GM23338 (cell line): Measurements from ENCODE around the gene OSBPL6. TPM values are rescaled to one million over a fixed set of nuclear protein-coding genes. Genes with fewer than 3 reads are reported as not detected.

ENCODE experiments used
- ATAC-seq: fragments of 200-7000 bp; cut with Tn5 transposase; 3 replicates; pipeline ENCODE4 v1.9.1; 2020
- DNase-seq: peaks from one replicate; pipeline ENCODE4 v3.0.0-alpha.2; 2015; ENCODE audit warnings: low spot score
- H2AFZ ChIP-seq: fragments of 200-600 bp; sonication (generic); 2 replicates; pipeline ENCODE4 v1.8.0; 2016; ENCODE audit warnings: antibody characterized with exemption, mild to moderate bottlenecking, moderate library complexity
- H3F3A ChIP-seq: fragments of 200-600 bp; sonication (generic); replicated peaks from 2 replicates; pipeline ENCODE4 v1.8.0; 2017; ENCODE audit warnings: antibody characterized with exemption, mixed run types, low read depth
- H3K27ac ChIP-seq: fragments of 200-600 bp; sonication (generic); 2 replicates; pipeline ENCODE4 v1.6.1; 2016; ENCODE audit warnings: low read depth
- H3K27me3 ChIP-seq: fragments of 200-600 bp; sonication (generic); 2 replicates; pipeline ENCODE4 v1.8.0; 2016; ENCODE audit warnings: mild to moderate bottlenecking, mixed run types, moderate library complexity; ENCODE audit not compliant: insufficient read depth
- H3K36me3 ChIP-seq: fragments of 200-600 bp; sonication (generic); 2 replicates; pipeline ENCODE4 v1.8.0; 2016; ENCODE audit warnings: mild to moderate bottlenecking; ENCODE audit not compliant: insufficient read depth
- H3K4me1 ChIP-seq: fragments of 200-600 bp; sonication (generic); 2 replicates; pipeline ENCODE4 v1.8.0; 2016; ENCODE audit warnings: mild to moderate bottlenecking, moderate library complexity; ENCODE audit not compliant: insufficient read depth
- H3K4me2 ChIP-seq: fragments of 200-600 bp; sonication (generic); 2 replicates; pipeline ENCODE4 v1.7.1; 2017; ENCODE audit warnings: mixed run types
- H3K4me3 ChIP-seq: fragments of 200-600 bp; sonication (generic); 2 replicates; pipeline ENCODE4 v1.6.1; 2016; ENCODE audit warnings: mixed run types
- H3K79me2 ChIP-seq: fragments of 200-600 bp; sonication (generic); replicated peaks from 2 replicates; pipeline ENCODE4 v1.8.0; 2017; ENCODE audit warnings: mild to moderate bottlenecking; ENCODE audit not compliant: insufficient read depth
- H3K9me2 ChIP-seq: fragments of 200-600 bp; sonication (generic); 2 replicates; pipeline ENCODE4 v1.8.0; 2017; ENCODE audit not compliant: insufficient read depth
- H4K20me1 ChIP-seq: fragments of 200-600 bp; sonication (generic); replicated peaks from 2 replicates; pipeline ENCODE4 v1.8.0; 2017; ENCODE audit warnings: mild to moderate bottlenecking; ENCODE audit not compliant: insufficient read depth
- H3K27ac Mint-ChIP-seq: 2 replicates; pipeline ENCODE4 v1.8.0; 2020; ENCODE audit warnings: inconsistent platforms, mild to moderate bottlenecking, moderate library complexity, mixed read lengths
- H3K27me3 Mint-ChIP-seq: 3 replicates; pipeline ENCODE4 v1.8.0; 2022; ENCODE audit warnings: low read depth, mild to moderate bottlenecking, moderate library complexity, mixed read lengths, inconsistent platforms; ENCODE audit not compliant: insufficient read depth, poor library complexity
- H3K36me3 Mint-ChIP-seq: 3 replicates; pipeline ENCODE4 v1.8.0; 2021; ENCODE audit warnings: low read depth, mild to moderate bottlenecking, inconsistent platforms, moderate library complexity, mixed read lengths
- H3K4me1 Mint-ChIP-seq: 3 replicates; pipeline ENCODE4 v1.8.0; 2020; ENCODE audit warnings: mild to moderate bottlenecking, inconsistent platforms, mixed read lengths
- H3K4me3 Mint-ChIP-seq: 3 replicates; pipeline ENCODE4 v1.8.0; 2021; ENCODE audit warnings: moderate library complexity, mild to moderate bottlenecking, inconsistent platforms, mixed read lengths
- H3K9me3 Mint-ChIP-seq: 3 replicates; pipeline ENCODE4 v1.8.0; 2020; ENCODE audit warnings: moderate library complexity, mild to moderate bottlenecking, inconsistent platforms, mixed read lengths
- CREB1 ChIP-seq: fragments of 250-450 bp; sonication (Bioruptor Pico); IDR thresholded peaks from 2 replicates; pipeline ENCODE4 v1.5.0; 2020; ENCODE audit warnings: low read depth, mild to moderate bottlenecking, moderate library complexity
- ETS1 ChIP-seq: IDR thresholded peaks from 2 replicates; pipeline ENCODE4 v1.6.1; 2016; ENCODE audit warnings: antibody characterized with exemption
- JUNB ChIP-seq: IDR thresholded peaks from one replicate; pipeline ENCODE4 v1.6.1; 2016; ENCODE audit warnings: antibody characterized with exemption; ENCODE audit not compliant: unreplicated experiment
- NANOG ChIP-seq: IDR thresholded peaks from 2 replicates; pipeline ENCODE4 v1.6.1; 2016; ENCODE audit warnings: antibody characterized with exemption, borderline replicate concordance
- POLR2AphosphoS5 ChIP-seq: IDR thresholded peaks from 2 replicates; pipeline ENCODE4 v1.6.1; 2016; ENCODE audit warnings: antibody characterized with exemption, low read depth
- ZNF331 ChIP-seq: fragments of 250-450 bp; sonication (Bioruptor Pico); IDR thresholded peaks from 2 replicates; pipeline ENCODE4 v1.5.0; 2020; ENCODE audit warnings: low read depth, mild to moderate bottlenecking, moderate library complexity
- ZNF462 ChIP-seq: fragments of 250-450 bp; sonication (Bioruptor Pico); IDR thresholded peaks from 2 replicates; pipeline ENCODE4 v1.5.0; 2020; ENCODE audit warnings: mild to moderate bottlenecking, moderate library complexity
- polyA plus RNA-seq: library from polyadenylated mRNA; unstranded; fragments of >200 nt; fragmentation: Nextera tagmentation; extraction: Ambion mirVana; gene quantifications from 2 replicates; pipeline ENCODE4 v1.2.1, GENCODE V29; 2016
- total RNA-seq: library from RNA; depleted of rRNA; stranded (reverse); fragments of >200 nt; shearing (Covaris generic); gene quantifications from 2 replicates; pipeline ENCODE4 v1.2.3, GENCODE V29; 2014
- TF ChIP-seq, protein P1 (sequence below): IDR thresholded peaks from one replicate; pipeline ENCODE4 v1.6.1; 2018; ENCODE audit warnings: antibody characterized with exemption; ENCODE audit not compliant: unreplicated experiment

Gene OSBPL6
- total and polyA plus RNA-seq, 2 experiments from 2014 or later: 6.0 to 8.5 TPM

GRCh38 chr2:178265851-178266250, 71.5 kb downstream of the OSBPL6 start (continued):
- TF ChIP-seq ZNF462 (CRISPR knock-in tag): no peak
- TF ChIP-seq CREB1 (CRISPR knock-in tag): no peak
- TF ChIP-seq ETS1: no peak
- TF ChIP-seq, protein P1, sequence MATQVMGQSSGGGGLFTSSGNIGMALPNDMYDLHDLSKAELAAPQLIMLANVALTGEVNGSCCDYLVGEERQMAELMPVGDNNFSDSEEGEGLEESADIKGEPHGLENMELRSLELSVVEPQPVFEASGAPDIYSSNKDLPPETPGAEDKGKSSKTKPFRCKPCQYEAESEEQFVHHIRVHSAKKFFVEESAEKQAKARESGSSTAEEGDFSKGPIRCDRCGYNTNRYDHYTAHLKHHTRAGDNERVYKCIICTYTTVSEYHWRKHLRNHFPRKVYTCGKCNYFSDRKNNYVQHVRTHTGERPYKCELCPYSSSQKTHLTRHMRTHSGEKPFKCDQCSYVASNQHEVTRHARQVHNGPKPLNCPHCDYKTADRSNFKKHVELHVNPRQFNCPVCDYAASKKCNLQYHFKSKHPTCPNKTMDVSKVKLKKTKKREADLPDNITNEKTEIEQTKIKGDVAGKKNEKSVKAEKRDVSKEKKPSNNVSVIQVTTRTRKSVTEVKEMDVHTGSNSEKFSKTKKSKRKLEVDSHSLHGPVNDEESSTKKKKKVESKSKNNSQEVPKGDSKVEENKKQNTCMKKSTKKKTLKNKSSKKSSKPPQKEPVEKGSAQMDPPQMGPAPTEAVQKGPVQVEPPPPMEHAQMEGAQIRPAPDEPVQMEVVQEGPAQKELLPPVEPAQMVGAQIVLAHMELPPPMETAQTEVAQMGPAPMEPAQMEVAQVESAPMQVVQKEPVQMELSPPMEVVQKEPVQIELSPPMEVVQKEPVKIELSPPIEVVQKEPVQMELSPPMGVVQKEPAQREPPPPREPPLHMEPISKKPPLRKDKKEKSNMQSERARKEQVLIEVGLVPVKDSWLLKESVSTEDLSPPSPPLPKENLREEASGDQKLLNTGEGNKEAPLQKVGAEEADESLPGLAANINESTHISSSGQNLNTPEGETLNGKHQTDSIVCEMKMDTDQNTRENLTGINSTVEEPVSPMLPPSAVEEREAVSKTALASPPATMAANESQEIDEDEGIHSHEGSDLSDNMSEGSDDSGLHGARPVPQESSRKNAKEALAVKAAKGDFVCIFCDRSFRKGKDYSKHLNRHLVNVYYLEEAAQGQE: no peak

- no peaks in the 10 kb centered on the region for H3K36me3 Mint-ChIP-seq
- H3K36me3 ChIP-seq: no peaks in the 10 kb centered on the region
- no peak overlapping the region for H3K27ac Mint-ChIP-seq
- no peak overlapping the region for H3K4me3 ChIP-seq
- DNase-seq (no peak), ATAC-seq (no peak; the same call in 2 of the 3 replicates)
- H3K4me1 Mint-ChIP-seq: peaks cover 18% of the 10 kb centered on the region
- no peak overlapping the region for H3K4me2 ChIP-seq
- peaks cover 17% of the 10 kb centered on the region for H3K4me1 ChIP-seq
- no peaks in the 10 kb centered on the region for H3K27me3 ChIP-seq
- H3K4me3 Mint-ChIP-seq: no peak overlapping the region
- H3K9me2 ChIP-seq: no peaks in the 10 kb centered on the region
- H3K79me2 ChIP-seq: no peaks in the 10 kb centered on the region
- no peak overlapping the region for H3K27ac ChIP-seq
- H4K20me1 ChIP-seq: no peaks in the 10 kb centered on the region
- no peaks in the 10 kb centered on the region; the same call in 1 of the 2 replicates for H3F3A ChIP-seq
- H2AFZ ChIP-seq: no peak overlapping the region
- H3K9me3 Mint-ChIP-seq: no peaks in the 10 kb centered on the region
- H3K27me3 Mint-ChIP-seq: no peaks in the 10 kb centered on the region
- TF ChIP-seq NANOG: no peak
- no peak for TF ChIP-seq JUNB
- TF ChIP-seq CREB1 (CRISPR knock-in tag): no peak
- TF ChIP-seq, protein P1: no peak
- no peak for TF ChIP-seq ETS1
- TF ChIP-seq POLR2AphosphoS5: no peak
- no peak for TF ChIP-seq ZNF331 (CRISPR knock-in tag)
These were observed 72.1 kb downstream of the OSBPL6 start for GRCh38 chr2:178266445-178266844.
